PC-3 (cell line): ENCODE measurements around the gene UBE2E1. TPM values are rescaled to one million over a fixed set of nuclear protein-coding genes. Genes with fewer than 3 reads are reported as not detected.

Source experiments
- ATAC-seq: fragments of 200-7000 bp; cut with Tn5 transposase; 2 replicates; pipeline ENCODE4 v1.9.1; 2020; ENCODE audit warnings: mild to moderate bottlenecking, moderate library complexity
- BruUV-seq: library from RNA; stranded (reverse); fragments of 400-500 nt; replicated peaks from 2 replicates; lab custom pipeline; 2021; lab: Mats Ljungman, UMichigan
- CTCF ChIA-PET: fragments of 300-600 bp; sonication (Branson Sonifier 250); formaldehyde crosslinking; loops from one replicate; lab custom pipeline; 2022; ENCODE audit warnings: antibody characterized with exemption; lab: Charles Lee
- POLR2A ChIA-PET: fragments of 300-600 bp; sonication (Branson Sonifier 250); formaldehyde crosslinking; loops from one replicate; lab custom pipeline; 2022; ENCODE audit warnings: antibody characterized with exemption; ENCODE audit not compliant: unreplicated experiment; lab: Charles Lee
- DNase-seq: peaks from one replicate; pipeline ENCODE4 v3.0.0-alpha.2; 2015
- H2AFZ ChIP-seq: fragments of 300-600 bp; sonication (generic); 2 replicates; pipeline ENCODE4 v1.6.0; 2016; ENCODE audit warnings: antibody characterized with exemption, low read length
- H3F3A ChIP-seq: fragments of 300-600 bp; sonication (generic); one replicate; pipeline ENCODE4 v1.6.0; 2017; ENCODE audit warnings: antibody characterized with exemption, low read length, control low read depth, mild to moderate bottlenecking; ENCODE audit not compliant: unreplicated experiment
- H3K27ac ChIP-seq: fragments of 300-600 bp; sonication (generic); 2 replicates; pipeline ENCODE4 v1.5.1; 2016; ENCODE audit warnings: mild to moderate bottlenecking, low read length
- H3K27me3 ChIP-seq: fragments of 300-600 bp; sonication (generic); 2 replicates; pipeline ENCODE4 v1.6.1; 2016; ENCODE audit warnings: low read length, mixed read lengths
- H3K36me3 ChIP-seq: fragments of 300-600 bp; sonication (generic); 2 replicates; pipeline ENCODE4 v1.6.1; 2016; ENCODE audit warnings: low read depth, mixed run types, low read length, mixed read lengths
- H3K4me1 ChIP-seq: fragments of 300-600 bp; sonication (generic); 2 replicates; pipeline ENCODE4 v1.5.1; 2016; ENCODE audit warnings: low read length; ENCODE audit not compliant: insufficient read depth
- H3K4me2 ChIP-seq: fragments of 300-600 bp; sonication (generic); 2 replicates; pipeline ENCODE4 v1.6.0; 2016; ENCODE audit warnings: low read length
- H3K4me3 ChIP-seq: fragments of 300-600 bp; sonication (generic); 2 replicates; pipeline ENCODE4 v1.5.1; 2016; ENCODE audit warnings: mild to moderate bottlenecking, low read length, mixed read lengths
- H3K79me2 ChIP-seq: fragments of 300-600 bp; sonication (generic); 2 replicates; pipeline ENCODE4 v1.6.1; 2017; ENCODE audit warnings: low read length, mixed read lengths
- H3K9ac ChIP-seq: fragments of 300-600 bp; sonication (generic); 2 replicates; pipeline ENCODE4 v1.6.0; 2016; ENCODE audit warnings: mild to moderate bottlenecking, low read length
- H3K9me2 ChIP-seq: fragments of 300-600 bp; sonication (generic); replicated peaks from 2 replicates; pipeline ENCODE4 v1.6.1; 2016; ENCODE audit warnings: mixed run types, low read length, mixed read lengths
- H3K9me3 ChIP-seq: fragments of 300-600 bp; sonication (generic); 2 replicates; pipeline ENCODE4 v1.6.1; 2016; ENCODE audit warnings: low read length, mixed read lengths
- H4K20me1 ChIP-seq: fragments of 300-600 bp; sonication (generic); 2 replicates; pipeline ENCODE4 v1.6.1; 2016; ENCODE audit warnings: low read length, mixed read lengths
- CTCF ChIP-seq: fragments of 300-600 bp; sonication (generic); conservative IDR thresholded peaks from 2 replicates; pipeline ENCODE4 v1.5.1; 2017; ENCODE audit warnings: antibody characterized with exemption, low read depth, mild to moderate bottlenecking, low read length
- EZH2 ChIP-seq: fragments of 300-600 bp; sonication (generic); IDR thresholded peaks from one replicate; pipeline ENCODE4 v1.6.1; 2017; ENCODE audit warnings: antibody characterized with exemption, mild to moderate bottlenecking, low read length; ENCODE audit not compliant: unreplicated experiment
- EZH2phosphoT487 ChIP-seq: fragments of 300-600 bp; sonication (generic); IDR thresholded peaks from 2 replicates; pipeline ENCODE4 v1.6.1; 2018; ENCODE audit warnings: mild to moderate bottlenecking, antibody characterized with exemption, low read length, borderline replicate concordance
- intact Hi-C: fragments of 100-400 bp; cut with micrococcal nuclease; formaldehyde crosslinking; loops from 2 replicates; pipeline ENCODE4 v1.9.0; 2023
- total RNA-seq: library from RNA; depleted of rRNA; stranded (reverse); fragments of >200 nt; gene quantifications from 2 replicates; pipeline ENCODE4 v1.2.3, GENCODE V29; 2014

UBE2E1 gene
- total RNA-seq, 1 experiment from 2014 or later = 117 TPM

- H4K20me1 ChIP-seq = peaks cover 38% of the 10 kb centered on the region
- no peaks in the 10 kb centered on the region for H3K27me3 ChIP-seq
- POLR2A ChIA-PET = no interaction called here
Observed at GRCh38 chr3:23836536-23837230, 30.9 kb downstream of the UBE2E1 start.

GRCh38 chr3:23837286-23837685 lies 31.5 kb downstream of the UBE2E1 start:
- BruUV-seq = no TSS peak
- intact Hi-C loops = no loop called here
- no peak overlapping the region for H3K4me2 ChIP-seq
- H4K20me1 ChIP-seq = peaks cover 40% of the 10 kb centered on the region
- no peak for DNase-seq
- H3K27me3 ChIP-seq = no peaks in the 10 kb centered on the region
- no peaks in the 10 kb centered on the region for H3K4me1 ChIP-seq
- CTCF ChIA-PET = interaction anchor here (0.5 kb wide), 1 partner anchor 167 kb away, joined by 3 read pairs; no protein-coding TSS in a partner anchor
- H3F3A ChIP-seq = no peaks in the 10 kb centered on the region
- H3K79me2 ChIP-seq = peaks cover 96% of the 10 kb centered on the region
- TF ChIP-seq EZH2phosphoT487 (no peak), CTCF (no peak)
- no peak for ATAC-seq
- no peaks in the 10 kb centered on the region for H3K9me3 ChIP-seq
- no peak overlapping the region for H2AFZ ChIP-seq
- POLR2A ChIA-PET = no interaction called here
- no peak overlapping the region for H3K4me3 ChIP-seq
- H3K9me2 ChIP-seq = no peaks in the 10 kb centered on the region
- no peak overlapping the region for H3K27ac ChIP-seq
- H3K36me3 ChIP-seq = peaks cover 2% of the 10 kb centered on the region; the same call in 1 of the 2 replicates
- H3K9ac ChIP-seq = no peak overlapping the region

More at GRCh38 chr3:23836536-23837230, 30.9 kb downstream of the UBE2E1 start:
- CTCF ChIA-PET = interaction anchor here (0.5 kb wide), 1 partner anchor 168 kb away, joined by 3 read pairs; no protein-coding TSS in a partner anchor
- DNase-seq (no peak), ATAC-seq (no peak)
- no peak overlapping the region for H3K27ac ChIP-seq
- no peak for TF ChIP-seq EZH2phosphoT487
- no peaks in the 10 kb centered on the region for H3F3A ChIP-seq
- H3K79me2 ChIP-seq = peaks cover 96% of the 10 kb centered on the region
- H2AFZ ChIP-seq = no peak overlapping the region
- TSS peak; percentile 3 for BruUV-seq
- no peaks in the 10 kb centered on the region for H3K9me2 ChIP-seq
- H3K4me3 ChIP-seq = no peak overlapping the region
- H3K36me3 ChIP-seq = peaks cover 2% of the 10 kb centered on the region; the same call in 1 of the 2 replicates
- H3K9ac ChIP-seq = no peak overlapping the region
- no peaks in the 10 kb centered on the region for H3K4me1 ChIP-seq
- no peak overlapping the region for H3K4me2 ChIP-seq
- no peaks in the 10 kb centered on the region for H3K9me3 ChIP-seq
- intact Hi-C loops = no loop called here

- CTCF ChIA-PET = no interaction called here
- POLR2A ChIA-PET = no interaction called here
- intact Hi-C loops = no loop called here
- Histone ChIP-seq H4K20me1 (peaks cover 40% of the 10 kb centered on the region), H3K27ac (no peak overlapping the region), H3K9me3 (no peaks in the 10 kb centered on the region), H3K9me2 (no peaks in the 10 kb centered on the region), H3K4me2 (no peak overlapping the region), H2AFZ (no peak overlapping the region), H3K79me2 (peaks cover 96% of the 10 kb centered on the region), H3F3A (no peaks in the 10 kb centered on the region), H3K4me1 (no peaks in the 10 kb centered on the region), H3K36me3 (peaks cover 2% of the 10 kb centered on the region; the same call in 1 of the 2 replicates), H3K27me3 (no peaks in the 10 kb centered on the region), H3K4me3 (no peak overlapping the region), H3K9ac (no peak overlapping the region)
- DNase-seq (no peak), ATAC-seq (no peak)
- BruUV-seq = no TSS peak
- no peak for TF ChIP-seq EZH2phosphoT487
Observed at GRCh38 chr3:23837691-23838090, 31.9 kb downstream of the UBE2E1 start.

GRCh38 chr3:23840521-23840920 lies 34.8 kb downstream of the UBE2E1 start:
- Histone ChIP-seq H3K4me1 (no peaks in the 10 kb centered on the region), H3K9me2 (no peaks in the 10 kb centered on the region), H3K79me2 (peaks cover 95% of the 10 kb centered on the region), H3K27ac (no peak overlapping the region), H3K9ac (no peak overlapping the region), H3K4me3 (no peak overlapping the region), H3K36me3 (peaks cover 2% of the 10 kb centered on the region; the same call in 1 of the 2 replicates), H4K20me1 (peaks cover 44% of the 10 kb centered on the region; the same call in 1 of the 2 replicates), H3K27me3 (no peaks in the 10 kb centered on the region), H2AFZ (no peak overlapping the region), H3K9me3 (no peaks in the 10 kb centered on the region), H3K4me2 (no peak overlapping the region), H3F3A (no peaks in the 10 kb centered on the region)
- ATAC-seq = no peak
- DNase-seq = no peak
- ChIA-PET POLR2A (no interaction called here), CTCF (no interaction called here)
- TF ChIP-seq EZH2phosphoT487 (no peak), EZH2 (no peak), CTCF (no peak)
- intact Hi-C loops = no loop called here
- no TSS peak for BruUV-seq
